HepG2 (cell line): ENCODE results near the gene DRAP1. TPM values are rescaled to one million over a fixed set of nuclear protein-coding genes. Genes with fewer than 3 reads are reported as not detected.
A peak's percentile ranks its signal among the peaks of the same experiment; 100 is the strongest.

Experiments used
- AGO2 ChIP-seq: fragments of 200-400 bp; formaldehyde crosslinking; optimal IDR thresholded peaks from 2 replicates; pipeline ENCODE3; 2017; ENCODE audit warnings: mild to moderate bottlenecking, low read depth, low read length, moderate library complexity
- EHMT2 ChIP-seq: fragments of 200-600 bp; sonication (generic); IDR thresholded peaks from 2 replicates; pipeline ENCODE4 v1.7.0; 2017; ENCODE audit warnings: antibody characterized with exemption, low read depth, low read length, borderline replicate concordance
- FLYWCH1 ChIP-seq: sonication (generic); formaldehyde crosslinking; IDR thresholded peaks from 2 replicates; pipeline ENCODE4 v1.8.1; 2023; ENCODE audit warnings: mild to moderate bottlenecking, missing genetic modification reagents
- NCOR1 ChIP-seq: fragments of 200-600 bp; sonication (generic); IDR thresholded peaks from 2 replicates; pipeline ENCODE4 v1.7.0; 2017; ENCODE audit warnings: antibody characterized with exemption, low read length, borderline replicate concordance
- POLR2A ChIP-seq, 2 experiments: IDR thresholded peaks; 2 replicates each; pipeline ENCODE4 v1.6.1; 2011; ENCODE audit warnings: low read depth in 2 of 2, low read length in 2 of 2, mild to moderate bottlenecking in 1 of 2, moderate library complexity in 1 of 2; ENCODE audit not compliant: insufficient read depth in 1 of 2
- SPEN ChIP-seq: sonication (generic); formaldehyde crosslinking; IDR thresholded peaks from 2 replicates; pipeline ENCODE4 v1.5.1; 2020; ENCODE audit warnings: low read depth, mild to moderate bottlenecking, missing genetic modification reagents
- TARDBP ChIP-seq: sonication (generic); formaldehyde crosslinking; IDR thresholded peaks from 2 replicates; pipeline ENCODE4 v1.8.0; 2022; ENCODE audit warnings: mild to moderate bottlenecking, missing genetic modification reagents
- ZBTB1 ChIP-seq: sonication (generic); formaldehyde crosslinking; IDR thresholded peaks from 2 replicates; pipeline ENCODE4 v1.4.0; 2020; ENCODE audit warnings: missing genetic modification reagents, borderline replicate concordance
- ZNF333 ChIP-seq: sonication (generic); formaldehyde crosslinking; IDR thresholded peaks from 2 replicates; pipeline ENCODE4 v1.4.0; 2020; ENCODE audit warnings: mild to moderate bottlenecking, missing genetic modification reagents, borderline replicate concordance
- ZNF44 ChIP-seq: sonication (generic); formaldehyde crosslinking; IDR thresholded peaks from 2 replicates; pipeline ENCODE4 v1.5.1; 2020; ENCODE audit warnings: mild to moderate bottlenecking, missing genetic modification reagents
- ZNF615 ChIP-seq: sonication (generic); formaldehyde crosslinking; IDR thresholded peaks from 2 replicates; pipeline ENCODE4 v1.5.0; 2020; ENCODE audit warnings: mild to moderate bottlenecking, missing genetic modification reagents, borderline replicate concordance
- ZNF766 ChIP-seq: sonication (generic); formaldehyde crosslinking; IDR thresholded peaks from 2 replicates; pipeline ENCODE4 v1.5.0; 2020; ENCODE audit warnings: missing genetic modification reagents, borderline replicate concordance
- polyA plus RNA-seq, 8 experiments: library from polyadenylated mRNA; depleted of rRNA in 3 of 8; stranded (reverse) in 7 of 8; unstranded in 1 of 8; fragments of >200 nt; fragmentation: Illumina TruSeq in 4 of 8; extraction: Trizol in 4 of 8; gene quantifications; 2 replicates each; pipeline versions ENCODE4 v1.2.1 to v1.2.3, GENCODE V29; 2011 to 2016; ENCODE audit warnings: low read depth in 4 of 8, missing spikeins in 1 of 8, mixed read lengths in 1 of 8; ENCODE audit not compliant: insufficient read depth in 1 of 8
- total RNA-seq, 5 experiments: library from RNA; depleted of rRNA; stranded (reverse); fragments of >200 nt; fragmentation: Illumina TruSeq; extraction: Trizol; gene quantifications; 2 replicates each; pipeline ENCODE4 v1.2.3, GENCODE V29; 2016; ENCODE audit warnings: low read depth in 1 of 5
- TF ChIP-seq, protein P1 (sequence below): sonication (generic); formaldehyde crosslinking; IDR thresholded peaks from 2 replicates; pipeline ENCODE4 v1.4.0; 2020; ENCODE audit warnings: missing genetic modification reagents
- TF ChIP-seq, protein P2 (sequence below): IDR thresholded peaks from 2 replicates; pipeline ENCODE4 v1.6.1; 2016; ENCODE audit warnings: missing compliant biosample characterization, missing genetic modification reagents, borderline replicate concordance
- TF ChIP-seq, protein P3 (sequence below): sonication (generic); formaldehyde crosslinking; IDR thresholded peaks from 2 replicates; pipeline ENCODE4 v1.4.0; 2020; ENCODE audit warnings: mild to moderate bottlenecking, missing genetic modification reagents
- TF ChIP-seq, protein P4 (sequence below): sonication (generic); formaldehyde crosslinking; IDR thresholded peaks from 2 replicates; pipeline ENCODE4 v1.4.0; 2020; ENCODE audit warnings: missing genetic modification reagents

Gene DRAP1
- total and polyA plus RNA-seq, 2 of the 13 experiments (the other 11 are each of a cell fraction or from before 2014, with no cell fraction given) = 46.8 to 52.3 TPM

- TF ChIP-seq ZNF44 (no peak), ZNF766 (CRISPR knock-in tag) (no peak), ZNF333 (0 out of 2 replicates have a peak, but pooled peaks have one; percentile 9), AGO2 (peak; percentile 99), ZBTB1 (CRISPR knock-in tag) (no peak), TARDBP (peak; percentile 17; the same call in 1 of the 2 replicates), ZNF615 (CRISPR knock-in tag) (no peak), SPEN (peak; percentile 61), EHMT2 (no peak), FLYWCH1 (no peak), NCOR1 (no peak), POLR2A (IDR thresholded peaks at IDR 0.05; ENCODE audit: insufficient read depth in 1 of 2, low read depth in 2 of 2, low read length in 2 of 2) (no peak; a peak in 1 of 4 replicates)
- TF ChIP-seq, protein P1, sequence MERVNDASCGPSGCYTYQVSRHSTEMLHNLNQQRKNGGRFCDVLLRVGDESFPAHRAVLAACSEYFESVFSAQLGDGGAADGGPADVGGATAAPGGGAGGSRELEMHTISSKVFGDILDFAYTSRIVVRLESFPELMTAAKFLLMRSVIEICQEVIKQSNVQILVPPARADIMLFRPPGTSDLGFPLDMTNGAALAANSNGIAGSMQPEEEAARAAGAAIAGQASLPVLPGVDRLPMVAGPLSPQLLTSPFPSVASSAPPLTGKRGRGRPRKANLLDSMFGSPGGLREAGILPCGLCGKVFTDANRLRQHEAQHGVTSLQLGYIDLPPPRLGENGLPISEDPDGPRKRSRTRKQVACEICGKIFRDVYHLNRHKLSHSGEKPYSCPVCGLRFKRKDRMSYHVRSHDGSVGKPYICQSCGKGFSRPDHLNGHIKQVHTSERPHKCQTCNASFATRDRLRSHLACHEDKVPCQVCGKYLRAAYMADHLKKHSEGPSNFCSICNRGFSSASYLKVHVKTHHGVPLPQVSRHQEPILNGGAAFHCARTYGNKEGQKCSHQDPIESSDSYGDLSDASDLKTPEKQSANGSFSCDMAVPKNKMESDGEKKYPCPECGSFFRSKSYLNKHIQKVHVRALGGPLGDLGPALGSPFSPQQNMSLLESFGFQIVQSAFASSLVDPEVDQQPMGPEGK (CRISPR knock-in tag) = peak; percentile 95
- TF ChIP-seq, protein P2, sequence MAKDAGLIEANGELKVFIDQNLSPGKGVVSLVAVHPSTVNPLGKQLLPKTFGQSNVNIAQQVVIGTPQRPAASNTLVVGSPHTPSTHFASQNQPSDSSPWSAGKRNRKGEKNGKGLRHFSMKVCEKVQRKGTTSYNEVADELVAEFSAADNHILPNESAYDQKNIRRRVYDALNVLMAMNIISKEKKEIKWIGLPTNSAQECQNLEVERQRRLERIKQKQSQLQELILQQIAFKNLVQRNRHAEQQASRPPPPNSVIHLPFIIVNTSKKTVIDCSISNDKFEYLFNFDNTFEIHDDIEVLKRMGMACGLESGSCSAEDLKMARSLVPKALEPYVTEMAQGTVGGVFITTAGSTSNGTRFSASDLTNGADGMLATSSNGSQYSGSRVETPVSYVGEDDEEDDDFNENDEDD (CRISPR knock-in tag) = no peak
- TF ChIP-seq, protein P3, sequence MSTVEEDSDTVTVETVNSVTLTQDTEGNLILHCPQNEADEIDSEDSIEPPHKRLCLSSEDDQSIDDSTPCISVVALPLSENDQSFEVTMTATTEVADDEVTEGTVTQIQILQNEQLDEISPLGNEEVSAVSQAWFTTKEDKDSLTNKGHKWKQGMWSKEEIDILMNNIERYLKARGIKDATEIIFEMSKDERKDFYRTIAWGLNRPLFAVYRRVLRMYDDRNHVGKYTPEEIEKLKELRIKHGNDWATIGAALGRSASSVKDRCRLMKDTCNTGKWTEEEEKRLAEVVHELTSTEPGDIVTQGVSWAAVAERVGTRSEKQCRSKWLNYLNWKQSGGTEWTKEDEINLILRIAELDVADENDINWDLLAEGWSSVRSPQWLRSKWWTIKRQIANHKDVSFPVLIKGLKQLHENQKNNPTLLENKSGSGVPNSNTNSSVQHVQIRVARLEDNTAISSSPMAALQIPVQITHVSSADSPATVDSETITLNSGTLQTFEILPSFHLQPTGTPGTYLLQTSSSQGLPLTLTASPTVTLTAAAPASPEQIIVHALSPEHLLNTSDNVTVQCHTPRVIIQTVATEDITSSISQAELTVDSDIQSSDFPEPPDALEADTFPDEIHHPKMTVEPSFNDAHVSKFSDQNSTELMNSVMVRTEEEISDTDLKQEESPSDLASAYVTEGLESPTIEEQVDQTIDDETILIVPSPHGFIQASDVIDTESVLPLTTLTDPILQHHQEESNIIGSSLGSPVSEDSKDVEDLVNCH (CRISPR knock-in tag) = no peak
- TF ChIP-seq, protein P4, sequence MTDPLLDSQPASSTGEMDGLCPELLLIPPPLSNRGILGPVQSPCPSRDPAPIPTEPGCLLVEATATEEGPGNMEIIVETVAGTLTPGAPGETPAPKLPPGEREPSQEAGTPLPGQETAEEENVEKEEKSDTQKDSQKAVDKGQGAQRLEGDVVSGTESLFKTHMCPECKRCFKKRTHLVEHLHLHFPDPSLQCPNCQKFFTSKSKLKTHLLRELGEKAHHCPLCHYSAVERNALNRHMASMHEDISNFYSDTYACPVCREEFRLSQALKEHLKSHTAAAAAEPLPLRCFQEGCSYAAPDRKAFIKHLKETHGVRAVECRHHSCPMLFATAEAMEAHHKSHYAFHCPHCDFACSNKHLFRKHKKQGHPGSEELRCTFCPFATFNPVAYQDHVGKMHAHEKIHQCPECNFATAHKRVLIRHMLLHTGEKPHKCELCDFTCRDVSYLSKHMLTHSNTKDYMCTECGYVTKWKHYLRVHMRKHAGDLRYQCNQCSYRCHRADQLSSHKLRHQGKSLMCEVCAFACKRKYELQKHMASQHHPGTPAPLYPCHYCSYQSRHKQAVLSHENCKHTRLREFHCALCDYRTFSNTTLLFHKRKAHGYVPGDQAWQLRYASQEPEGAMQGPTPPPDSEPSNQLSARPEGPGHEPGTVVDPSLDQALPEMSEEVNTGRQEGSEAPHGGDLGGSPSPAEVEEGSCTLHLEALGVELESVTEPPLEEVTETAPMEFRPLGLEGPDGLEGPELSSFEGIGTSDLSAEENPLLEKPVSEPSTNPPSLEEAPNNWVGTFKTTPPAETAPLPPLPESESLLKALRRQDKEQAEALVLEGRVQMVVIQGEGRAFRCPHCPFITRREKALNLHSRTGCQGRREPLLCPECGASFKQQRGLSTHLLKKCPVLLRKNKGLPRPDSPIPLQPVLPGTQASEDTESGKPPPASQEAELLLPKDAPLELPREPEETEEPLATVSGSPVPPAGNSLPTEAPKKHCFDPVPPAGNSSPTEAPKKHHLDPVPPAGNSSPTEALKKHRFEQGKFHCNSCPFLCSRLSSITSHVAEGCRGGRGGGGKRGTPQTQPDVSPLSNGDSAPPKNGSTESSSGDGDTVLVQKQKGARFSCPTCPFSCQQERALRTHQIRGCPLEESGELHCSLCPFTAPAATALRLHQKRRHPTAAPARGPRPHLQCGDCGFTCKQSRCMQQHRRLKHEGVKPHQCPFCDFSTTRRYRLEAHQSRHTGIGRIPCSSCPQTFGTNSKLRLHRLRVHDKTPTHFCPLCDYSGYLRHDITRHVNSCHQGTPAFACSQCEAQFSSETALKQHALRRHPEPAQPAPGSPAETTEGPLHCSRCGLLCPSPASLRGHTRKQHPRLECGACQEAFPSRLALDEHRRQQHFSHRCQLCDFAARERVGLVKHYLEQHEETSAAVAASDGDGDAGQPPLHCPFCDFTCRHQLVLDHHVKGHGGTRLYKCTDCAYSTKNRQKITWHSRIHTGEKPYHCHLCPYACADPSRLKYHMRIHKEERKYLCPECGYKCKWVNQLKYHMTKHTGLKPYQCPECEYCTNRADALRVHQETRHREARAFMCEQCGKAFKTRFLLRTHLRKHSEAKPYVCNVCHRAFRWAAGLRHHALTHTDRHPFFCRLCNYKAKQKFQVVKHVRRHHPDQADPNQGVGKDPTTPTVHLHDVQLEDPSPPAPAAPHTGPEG (CRISPR knock-in tag) = no peak; the same call in 1 of the 2 replicates
Observed at GRCh38 chr11:65891219-65892136, 27.7 kb upstream of the DRAP1 start (continued).
